Coronary artery (tissue), 2 donors: ENCODE results near the gene PP2D1.
"Not testable (repeated sequence)": the region's sequence is repeated elsewhere in the genome, so short reads cannot be mapped to it uniquely, and the experiment has no call there.

Experiments used
- DNase-seq: peaks from one replicate; pipeline ENCODE4 v3.0.0-alpha.2; 2017; ENCODE audit warnings: low spot score
- H3K27ac ChIP-seq, 2 donors: fragments of 200-600 bp; sonication (generic); one replicate each; pipeline ENCODE4 v1.5.1; 2016 to 2019
- H3K4me3 ChIP-seq: fragments of 200-600 bp; sonication (generic); 2 replicates; pipeline ENCODE4 v1.5.1; 2016; ENCODE audit warnings: mild to moderate bottlenecking, moderate library complexity
- TF ChIP-seq, protein P1 (sequence below): fragments of 200-600 bp; sonication (generic); IDR thresholded peaks from one replicate; pipeline ENCODE4 v1.5.1; 2019; ENCODE audit warnings: antibody characterized with exemption

PP2D1 gene

DNA sequence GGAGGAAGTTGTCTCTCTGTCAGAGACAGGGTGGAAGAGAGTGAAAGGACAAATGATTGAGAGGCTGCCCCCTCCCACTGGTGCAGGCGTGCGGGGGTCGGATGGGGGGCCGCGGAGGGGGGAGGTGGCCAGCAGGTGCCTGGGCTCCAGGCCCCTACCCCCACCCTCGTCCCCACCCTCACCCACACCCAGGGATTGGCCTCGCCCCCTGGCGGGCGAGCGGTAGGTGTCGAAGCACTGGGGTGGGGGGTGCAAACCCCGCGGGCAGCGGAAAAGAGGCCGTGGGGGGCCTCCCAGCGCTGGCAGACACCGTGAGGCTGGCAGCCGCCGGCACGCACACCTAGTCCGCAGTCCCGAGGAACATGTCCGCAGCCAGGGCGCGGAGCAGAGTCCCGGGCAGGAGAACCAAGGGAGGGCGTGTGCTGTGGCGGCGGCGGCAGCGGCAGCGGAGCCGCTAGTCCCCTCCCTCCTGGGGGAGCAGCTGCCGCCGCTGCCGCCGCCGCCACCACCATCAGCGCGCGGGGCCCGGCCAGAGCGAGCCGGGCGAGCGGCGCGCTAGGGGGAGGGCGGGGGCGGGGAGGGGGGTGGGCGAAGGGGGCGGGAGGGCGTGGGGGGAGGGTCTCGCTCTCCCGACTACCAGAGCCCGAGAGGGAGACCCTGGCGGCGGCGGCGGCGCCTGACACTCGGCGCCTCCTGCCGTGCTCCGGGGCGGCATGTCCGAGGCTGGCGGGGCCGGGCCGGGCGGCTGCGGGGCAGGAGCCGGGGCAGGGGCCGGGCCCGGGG, 27.9 kb upstream of the PP2D1 start, which contains the start of gene KAT2B:
TSS of gene KAT2B (plus strand) at position 682 of the 783 bp plus-strand sequence. CDS start at position 714, 32 bp downstream.
- H3K27ac ChIP-seq: peak within 1 kb of the TSS; percentile 96 to 99
- TF ChIP-seq, protein P1, sequence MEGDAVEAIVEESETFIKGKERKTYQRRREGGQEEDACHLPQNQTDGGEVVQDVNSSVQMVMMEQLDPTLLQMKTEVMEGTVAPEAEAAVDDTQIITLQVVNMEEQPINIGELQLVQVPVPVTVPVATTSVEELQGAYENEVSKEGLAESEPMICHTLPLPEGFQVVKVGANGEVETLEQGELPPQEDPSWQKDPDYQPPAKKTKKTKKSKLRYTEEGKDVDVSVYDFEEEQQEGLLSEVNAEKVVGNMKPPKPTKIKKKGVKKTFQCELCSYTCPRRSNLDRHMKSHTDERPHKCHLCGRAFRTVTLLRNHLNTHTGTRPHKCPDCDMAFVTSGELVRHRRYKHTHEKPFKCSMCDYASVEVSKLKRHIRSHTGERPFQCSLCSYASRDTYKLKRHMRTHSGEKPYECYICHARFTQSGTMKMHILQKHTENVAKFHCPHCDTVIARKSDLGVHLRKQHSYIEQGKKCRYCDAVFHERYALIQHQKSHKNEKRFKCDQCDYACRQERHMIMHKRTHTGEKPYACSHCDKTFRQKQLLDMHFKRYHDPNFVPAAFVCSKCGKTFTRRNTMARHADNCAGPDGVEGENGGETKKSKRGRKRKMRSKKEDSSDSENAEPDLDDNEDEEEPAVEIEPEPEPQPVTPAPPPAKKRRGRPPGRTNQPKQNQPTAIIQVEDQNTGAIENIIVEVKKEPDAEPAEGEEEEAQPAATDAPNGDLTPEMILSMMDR: peak; percentile 57
- peak within 1 kb of the TSS; percentile 92 for H3K4me3 ChIP-seq
- DNase-seq: peak; percentile 84

- no peak for DNase-seq
- Histone ChIP-seq H3K4me3 (peak overlapping the region; percentile 92), H3K27ac (peak overlapping the region; percentile 96 to 99)
- TF ChIP-seq, protein P1: no peak
Measured at GRCh38 chr3:20039466-20039764, 27.4 kb upstream of the PP2D1 start.

- no peak for DNase-seq
- TF ChIP-seq, protein P1: no peak
- Histone ChIP-seq H3K27ac (peak overlapping the region; percentile 96 to 99), H3K4me3 (peak overlapping the region; percentile 92)
Measured at GRCh38 chr3:20038699-20039465, 26.8 kb upstream of the PP2D1 start.

DNA sequence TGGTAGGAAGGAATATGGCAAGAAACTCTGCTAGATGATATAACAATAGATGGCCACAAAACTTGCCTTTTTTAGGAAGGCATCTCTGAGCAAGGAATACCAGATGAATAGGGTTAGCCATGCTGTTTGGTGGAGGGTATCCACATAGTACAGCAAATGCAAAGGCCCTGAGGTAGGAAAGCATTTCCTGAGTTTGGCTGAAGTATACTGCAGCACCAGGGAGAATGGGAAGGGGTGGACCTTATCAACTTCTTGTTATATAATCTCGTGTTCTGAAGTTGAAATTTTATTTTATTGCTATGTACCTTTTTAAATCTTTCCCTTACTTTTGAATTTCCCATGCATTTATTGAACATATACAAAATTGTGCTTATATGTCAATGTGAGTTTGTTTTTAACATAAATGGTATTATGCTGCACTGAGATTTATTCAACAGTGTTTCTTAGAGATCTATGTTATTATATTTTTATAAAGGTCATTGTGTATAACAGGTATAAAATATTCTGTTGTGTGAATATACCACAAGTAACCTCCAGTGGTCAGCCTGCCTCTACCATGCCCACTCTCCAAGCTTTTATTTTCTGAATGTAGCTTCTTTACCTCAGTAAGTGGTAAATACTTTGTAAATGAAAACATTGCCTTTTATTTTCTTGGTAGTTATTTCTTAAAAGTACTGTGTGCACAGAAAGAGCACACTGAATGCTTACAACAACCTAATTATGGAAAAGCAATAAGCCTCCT, 25.4 kb upstream of the PP2D1 start:
- TF ChIP-seq, protein P1: no peak
- no peak overlapping the region for H3K4me3 ChIP-seq
- H3K27ac ChIP-seq: no peak overlapping the region

DNA sequence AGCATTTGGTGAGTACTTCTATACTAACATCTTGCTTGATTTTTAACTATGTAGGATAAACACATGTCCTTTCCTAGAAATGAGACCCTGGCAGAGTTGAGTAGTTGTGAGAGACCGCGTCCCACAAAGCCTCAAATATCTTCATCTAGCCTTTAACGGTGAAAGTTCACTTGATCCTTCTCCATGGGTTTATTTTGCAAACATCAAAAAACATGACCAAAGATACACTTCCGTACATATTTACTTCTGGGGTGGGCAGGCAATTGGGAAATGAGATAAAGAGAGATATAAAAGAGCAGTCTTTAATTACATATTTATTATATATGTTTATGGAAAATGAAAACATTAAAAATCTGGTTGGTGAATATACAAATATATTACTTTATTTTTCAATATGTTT, 23.0 kb upstream of the PP2D1 start:
- Histone ChIP-seq H3K4me3 (no peak overlapping the region), H3K27ac (no peak overlapping the region)
- no peak for DNase-seq
- TF ChIP-seq, protein P1: no peak

More for the DNA sequence above, 25.4 kb upstream of the PP2D1 start:
- DNase-seq: no peak

GRCh38 chr3:20031939-20032338, 19.9 kb upstream of the PP2D1 start:
- DNase-seq, H3K4me3 ChIP-seq, H3K27ac ChIP-seq: not testable (repeated sequence)

GRCh38 chr3:20028905-20029331, 16.9 kb upstream of the PP2D1 start:
- H3K27ac ChIP-seq: no peak overlapping the region
- TF ChIP-seq, protein P1: no peak
- no peak overlapping the region for H3K4me3 ChIP-seq
- DNase-seq: no peak
